ENCODE data around the gene FHIP2A.

DNA sequence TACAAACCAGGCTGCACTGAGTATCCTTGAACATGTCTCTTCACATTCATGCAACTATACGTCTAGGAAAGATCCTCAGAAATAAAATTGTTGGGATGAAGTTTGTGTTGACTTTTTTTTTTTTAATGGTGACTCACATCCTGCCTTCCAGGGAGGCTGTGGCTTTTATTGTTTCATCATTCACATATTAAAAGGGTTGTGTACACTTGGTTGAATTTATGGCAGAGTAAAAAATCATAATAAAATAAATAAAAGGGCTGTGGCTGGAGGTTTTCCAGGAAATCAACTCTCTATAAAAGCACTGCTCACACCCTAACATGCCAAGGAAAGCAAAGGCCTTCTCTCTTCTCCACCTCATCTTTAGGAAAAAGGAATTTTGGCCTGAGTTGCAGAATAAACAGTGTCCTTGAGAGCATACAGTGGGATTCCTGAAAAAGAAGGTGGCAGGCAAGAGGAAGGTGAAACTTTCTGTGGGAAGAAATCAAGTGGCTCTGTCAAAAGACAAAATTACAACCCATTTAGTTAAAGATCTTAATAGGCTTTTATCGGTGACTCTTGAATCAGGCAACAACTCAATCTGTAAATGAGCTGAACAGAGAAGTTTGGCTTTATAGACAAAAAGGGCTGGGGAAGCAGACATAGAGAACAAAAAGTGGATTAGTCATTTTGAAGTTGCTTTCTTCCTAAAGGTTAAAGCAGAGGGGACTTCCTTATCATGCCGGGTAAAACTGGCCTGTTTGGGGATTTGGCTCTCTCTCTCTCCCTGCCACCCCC lies 41.6 kb upstream of the FHIP2A start:
- TF ChIP-seq, protein P1, sequence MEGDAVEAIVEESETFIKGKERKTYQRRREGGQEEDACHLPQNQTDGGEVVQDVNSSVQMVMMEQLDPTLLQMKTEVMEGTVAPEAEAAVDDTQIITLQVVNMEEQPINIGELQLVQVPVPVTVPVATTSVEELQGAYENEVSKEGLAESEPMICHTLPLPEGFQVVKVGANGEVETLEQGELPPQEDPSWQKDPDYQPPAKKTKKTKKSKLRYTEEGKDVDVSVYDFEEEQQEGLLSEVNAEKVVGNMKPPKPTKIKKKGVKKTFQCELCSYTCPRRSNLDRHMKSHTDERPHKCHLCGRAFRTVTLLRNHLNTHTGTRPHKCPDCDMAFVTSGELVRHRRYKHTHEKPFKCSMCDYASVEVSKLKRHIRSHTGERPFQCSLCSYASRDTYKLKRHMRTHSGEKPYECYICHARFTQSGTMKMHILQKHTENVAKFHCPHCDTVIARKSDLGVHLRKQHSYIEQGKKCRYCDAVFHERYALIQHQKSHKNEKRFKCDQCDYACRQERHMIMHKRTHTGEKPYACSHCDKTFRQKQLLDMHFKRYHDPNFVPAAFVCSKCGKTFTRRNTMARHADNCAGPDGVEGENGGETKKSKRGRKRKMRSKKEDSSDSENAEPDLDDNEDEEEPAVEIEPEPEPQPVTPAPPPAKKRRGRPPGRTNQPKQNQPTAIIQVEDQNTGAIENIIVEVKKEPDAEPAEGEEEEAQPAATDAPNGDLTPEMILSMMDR (optimal IDR thresholded peaks at IDR 0.05 in 1 of 3, IDR thresholded peaks at IDR 0.05 in 1 of 3, conservative IDR thresholded peaks at IDR 0.05 in 1 of 3; ENCODE audit: extremely low read depth in 1 of 3, insufficient read depth in 2 of 3, low read length in 3 of 3): no peak
- no peak for TF ChIP-seq EZH2 (IDR thresholded peaks at IDR 0.05; ENCODE audit: low read length)
